CD4-positive, CD25-positive, alpha-beta regulatory T cell (primary cell): ENCODE results near the gene ACOT12. TPM values are rescaled to one million over a fixed set of nuclear protein-coding genes. Genes with fewer than 3 reads are reported as not detected.
"Not testable (repeated sequence)": the region's sequence is repeated elsewhere in the genome, so short reads cannot be mapped to it uniquely, and the experiment has no call there.

Experiments
- ATAC-seq, 2 donors: fragments of 150-1000 bp; cut with Tn5 transposase; one replicate each; pipeline ENCODE4 v1.10.0; 2021; ENCODE audit warnings: low read depth in 2 of 2, moderate number of reproducible peaks in 2 of 2, moderate library complexity in 1 of 2
- DNase-seq, 3 donors: peaks; one replicate each; pipeline versions ENCODE4 v3.0.0 to v3.0.0-alpha.2; 2012 to 2022; ENCODE audit warnings: mixed read lengths in 1 of 3
- H3K27ac ChIP-seq: one replicate; pipeline ENCODE4 v1.7.0; 2013; ENCODE audit warnings: mild to moderate bottlenecking, low read length; ENCODE audit not compliant: insufficient read depth, poor library complexity, severe bottlenecking
- H3K27me3 ChIP-seq: one replicate; pipeline ENCODE4 v1.7.0; 2013; ENCODE audit warnings: low read length; ENCODE audit not compliant: control insufficient read depth, insufficient read depth
- H3K36me3 ChIP-seq: one replicate; pipeline ENCODE4 v1.7.0; 2013; ENCODE audit warnings: mild to moderate bottlenecking, low read length, moderate library complexity; ENCODE audit not compliant: control insufficient read depth, insufficient read depth
- H3K4me1 ChIP-seq: 2 replicates; pipeline ENCODE4 v1.7.0; 2013; ENCODE audit warnings: mild to moderate bottlenecking, low read length; ENCODE audit not compliant: insufficient read depth, control insufficient read depth, poor library complexity, severe bottlenecking
- H3K4me3 ChIP-seq: one replicate; pipeline ENCODE4 v1.7.0; 2013; ENCODE audit warnings: low read depth, mild to moderate bottlenecking, low read length, moderate library complexity
- H3K9me3 ChIP-seq, 2 experiments: 1 replicate in 1 of 2; 2 replicates in 1 of 2; pipeline ENCODE4 v1.7.0; 2013; ENCODE audit warnings: low read length in 2 of 2, mild to moderate bottlenecking in 1 of 2, moderate library complexity in 1 of 2; ENCODE audit not compliant: control insufficient read depth in 2 of 2
- H3K27ac Mint-ChIP-seq, 3 donors: one replicate each; pipeline ENCODE4 v1.8.0; 2020 to 2022; ENCODE audit warnings: mild to moderate bottlenecking in 3 of 3, mixed read lengths in 3 of 3, moderate library complexity in 2 of 3
- H3K27me3 Mint-ChIP-seq: one replicate; pipeline ENCODE4 v1.8.0; 2022; ENCODE audit warnings: mild to moderate bottlenecking, mixed read lengths
- H3K36me3 Mint-ChIP-seq: one replicate; pipeline ENCODE4 v1.8.0; 2020; ENCODE audit warnings: mixed read lengths
- H3K4me1 Mint-ChIP-seq, 4 donors: one replicate each; pipeline ENCODE4 v1.8.0; 2020 to 2022; ENCODE audit warnings: mixed read lengths in 4 of 4, mild to moderate bottlenecking in 1 of 4
- H3K4me3 Mint-ChIP-seq, 4 donors: one replicate each; pipeline ENCODE4 v1.8.0; 2020 to 2022; ENCODE audit warnings: mild to moderate bottlenecking in 4 of 4, mixed read lengths in 4 of 4, moderate library complexity in 3 of 4
- H3K9me3 Mint-ChIP-seq, 7 donors: one replicate each; pipeline ENCODE4 v1.8.0; 2020 to 2022; ENCODE audit warnings: mixed read lengths in 7 of 7, mild to moderate bottlenecking in 3 of 7, moderate library complexity in 2 of 7
- polyA plus RNA-seq, 4 donors: library from polyadenylated mRNA; unstranded; fragments of 300-500 nt; fragmentation: Illumina TruSeq; gene quantifications; one replicate each; pipeline ENCODE4 v1.2.3, GENCODE V29; 2021
- total RNA-seq: library from RNA; stranded (reverse); gene quantifications from one replicate; pipeline ENCODE4 v1.2.3, GENCODE V29; 2022

Gene ACOT12
- total and polyA plus RNA-seq, 5 donors from 2014 or later: not detected

DNA sequence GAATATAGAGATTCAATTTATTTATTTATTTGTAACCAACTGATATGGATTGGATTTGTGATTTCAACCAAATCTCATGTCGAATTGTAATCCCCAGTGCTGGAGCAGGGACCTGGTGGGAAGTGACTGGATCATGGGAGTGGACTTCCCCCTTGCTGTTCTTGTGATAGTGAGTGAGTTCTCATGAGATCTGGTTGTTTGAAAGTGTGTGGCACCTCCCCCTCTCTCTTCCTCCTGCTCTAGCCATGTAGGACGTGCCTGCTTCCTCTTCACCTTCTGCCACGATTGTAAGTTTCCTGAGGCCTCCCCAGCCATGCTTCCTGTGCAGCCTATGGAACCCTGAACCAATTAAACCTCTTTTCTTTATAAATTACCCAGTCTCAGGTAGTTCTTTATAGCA is 55.7 kb downstream of the ACOT12 start:
- not testable (repeated sequence) for H3K4me3 ChIP-seq, H3K27me3 Mint-ChIP-seq, H3K4me1 Mint-ChIP-seq, H3K27me3 ChIP-seq, H3K27ac Mint-ChIP-seq, DNase-seq, H3K27ac ChIP-seq, H3K36me3 ChIP-seq, H3K36me3 Mint-ChIP-seq, H3K9me3 ChIP-seq, ATAC-seq, H3K4me3 Mint-ChIP-seq, H3K4me1 ChIP-seq, H3K9me3 Mint-ChIP-seq

DNA sequence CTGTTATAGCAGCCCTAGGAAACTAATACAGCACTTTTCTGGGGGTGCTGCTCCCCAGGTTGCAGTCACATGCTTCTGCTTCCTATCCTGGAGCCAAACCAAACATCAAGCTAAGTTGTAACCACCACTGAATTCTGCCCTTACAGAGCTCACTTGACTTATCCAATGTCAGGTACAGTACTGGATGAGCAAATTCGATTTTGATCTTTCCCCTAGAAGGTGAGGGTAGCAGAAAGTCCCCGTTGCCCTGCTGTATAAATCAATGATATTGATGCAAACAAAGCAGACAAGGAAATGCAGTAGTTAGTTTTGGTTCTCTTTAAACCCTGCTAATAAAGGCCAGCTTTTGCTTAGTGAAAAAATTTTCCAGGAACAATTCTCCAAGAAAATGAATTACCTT is 56.1 kb downstream of the ACOT12 start:
- no peaks in the 10 kb centered on the region for H3K4me1 Mint-ChIP-seq
- H3K27me3 Mint-ChIP-seq: no peaks in the 10 kb centered on the region
- H3K27me3 ChIP-seq: peaks cover 4% of the 10 kb centered on the region
- no peaks in the 10 kb centered on the region for H3K4me1 ChIP-seq
- no peak overlapping the region for H3K27ac ChIP-seq
- no peaks in the 10 kb centered on the region for H3K36me3 ChIP-seq
- DNase-seq: no peak
- H3K9me3 Mint-ChIP-seq: peaks cover 0 to 4% (median 0%) of the 10 kb centered on the region in 7 donors
- H3K27ac Mint-ChIP-seq: no peak overlapping the region
- H3K9me3 ChIP-seq: no peaks in the 10 kb centered on the region
- H3K4me3 ChIP-seq: no peak overlapping the region
- no peak overlapping the region for H3K4me3 Mint-ChIP-seq
- ATAC-seq: no peak
- no peaks in the 10 kb centered on the region for H3K36me3 Mint-ChIP-seq

- DNase-seq (no peak), ATAC-seq (no peak)
- Mint-ChIP-seq H3K4me1 (no peaks in the 10 kb centered on the region), H3K27me3 (no peaks in the 10 kb centered on the region), H3K36me3 (no peaks in the 10 kb centered on the region), H3K27ac (no peak overlapping the region), H3K9me3 (peaks cover 0 to 3% (median 0%) of the 10 kb centered on the region in 7 donors), H3K4me3 (no peak overlapping the region)
- Histone ChIP-seq H3K27me3 (no peaks in the 10 kb centered on the region), H3K4me3 (no peak overlapping the region), H3K9me3 (no peaks in the 10 kb centered on the region), H3K27ac (no peak overlapping the region), H3K36me3 (no peaks in the 10 kb centered on the region), H3K4me1 (no peaks in the 10 kb centered on the region)
These were observed 57.4 kb downstream of the ACOT12 start for GRCh38 chr5:81336556-81336955.

DNA sequence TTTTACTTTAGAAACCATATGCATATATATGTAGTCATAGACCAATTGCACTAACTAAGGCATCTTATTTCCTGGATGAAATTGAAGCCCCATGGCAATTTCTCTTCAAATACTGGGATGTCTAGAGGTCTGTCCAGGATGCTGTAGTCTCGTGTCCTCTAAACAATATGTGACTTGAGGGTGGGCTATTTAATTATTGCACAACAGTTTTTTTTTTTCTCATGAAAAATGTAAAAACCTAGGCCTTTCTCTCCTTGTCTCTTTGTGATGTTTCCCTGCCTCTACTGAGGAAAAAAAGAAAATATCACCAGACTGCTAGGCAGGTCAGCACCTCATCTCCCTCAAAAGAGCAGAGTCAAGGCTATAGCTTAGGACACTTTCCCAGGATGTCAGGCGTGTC is 58.0 kb downstream of the ACOT12 start:
- H3K27ac Mint-ChIP-seq: no peak overlapping the region
- H3K27ac ChIP-seq: no peak overlapping the region
- H3K9me3 ChIP-seq: no peaks in the 10 kb centered on the region
- H3K36me3 ChIP-seq: no peaks in the 10 kb centered on the region
- H3K27me3 Mint-ChIP-seq: no peaks in the 10 kb centered on the region
- H3K36me3 Mint-ChIP-seq: no peaks in the 10 kb centered on the region
- DNase-seq (no peak), ATAC-seq (no peak)
- H3K27me3 ChIP-seq: no peaks in the 10 kb centered on the region
- H3K4me3 Mint-ChIP-seq: no peak overlapping the region
- H3K4me3 ChIP-seq: no peak overlapping the region
- H3K9me3 Mint-ChIP-seq: peaks cover 0 to 3% (median 0%) of the 10 kb centered on the region in 7 donors
- H3K4me1 Mint-ChIP-seq: no peaks in the 10 kb centered on the region
- no peaks in the 10 kb centered on the region for H3K4me1 ChIP-seq

GRCh38 chr5:81334304-81335061 is 59.5 kb downstream of the ACOT12 start:
- DNase-seq (no peak), ATAC-seq (no peak)
- H3K4me1 Mint-ChIP-seq: no peaks in the 10 kb centered on the region
- no peaks in the 10 kb centered on the region for H3K4me1 ChIP-seq
- H3K27ac ChIP-seq: no peak overlapping the region
- peaks cover 6% of the 10 kb centered on the region for H3K27me3 Mint-ChIP-seq
- peak overlapping the region in 1 of 4 donors; percentile 64 for H3K4me3 Mint-ChIP-seq
- no peak overlapping the region for H3K4me3 ChIP-seq
- H3K36me3 Mint-ChIP-seq: no peaks in the 10 kb centered on the region
- no peaks in the 10 kb centered on the region for H3K9me3 ChIP-seq
- H3K36me3 ChIP-seq: no peaks in the 10 kb centered on the region
- H3K27me3 ChIP-seq: no peaks in the 10 kb centered on the region
- peak overlapping the region in 1 of 3 donors; percentile 32 for H3K27ac Mint-ChIP-seq
- peaks cover 0 to 3% (median 0%) of the 10 kb centered on the region in 7 donors for H3K9me3 Mint-ChIP-seq

DNA sequence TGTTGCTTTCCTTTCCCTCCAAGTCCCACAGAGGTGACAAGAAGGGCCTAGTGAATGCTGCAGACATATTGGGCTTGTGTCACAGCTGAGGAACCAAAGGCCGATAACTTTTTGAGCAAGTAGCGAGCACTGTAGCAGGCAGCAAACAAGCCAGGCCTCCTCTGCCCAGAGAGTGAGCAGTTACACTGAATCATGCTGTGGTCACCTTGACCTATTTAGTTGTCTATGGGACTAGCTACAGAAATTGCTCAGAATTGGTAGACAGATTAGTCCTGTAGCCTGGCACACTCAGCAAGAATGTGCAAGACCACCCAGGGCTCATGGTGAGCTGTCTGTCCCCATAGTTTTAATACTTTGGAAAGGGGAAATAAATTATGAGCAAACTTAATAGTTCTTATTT is 67.4 kb downstream of the ACOT12 start:
- Mint-ChIP-seq H3K4me1 (no peaks in the 10 kb centered on the region), H3K36me3 (no peaks in the 10 kb centered on the region), H3K9me3 (peaks cover 0 to 1% (median 0%) of the 10 kb centered on the region in 7 donors), H3K27ac (no peak overlapping the region), H3K27me3 (peaks cover 36% of the 10 kb centered on the region), H3K4me3 (no peak overlapping the region)
- no peaks in the 10 kb centered on the region for H3K36me3 ChIP-seq
- no peaks in the 10 kb centered on the region for H3K9me3 ChIP-seq
- H3K27ac ChIP-seq: no peak overlapping the region
- ATAC-seq: no peak
- H3K27me3 ChIP-seq: no peaks in the 10 kb centered on the region
- no peak for DNase-seq
- H3K4me1 ChIP-seq: no peaks in the 10 kb centered on the region
- no peak overlapping the region for H3K4me3 ChIP-seq

GRCh38 chr5:81317536-81317935 is 76.4 kb downstream of the ACOT12 start:
- Histone ChIP-seq H3K27me3 (no peaks in the 10 kb centered on the region), H3K4me1 (no peaks in the 10 kb centered on the region), H3K27ac (no peak overlapping the region), H3K36me3 (peaks cover 8% of the 10 kb centered on the region), H3K4me3 (no peak overlapping the region), H3K9me3 (no peaks in the 10 kb centered on the region)
- H3K36me3 Mint-ChIP-seq: peaks cover 13% of the 10 kb centered on the region
- H3K27ac Mint-ChIP-seq: no peak overlapping the region
- H3K27me3 Mint-ChIP-seq: peaks cover 4% of the 10 kb centered on the region
- ATAC-seq: no peak
- peaks cover 0 to 2% (median 0%) of the 10 kb centered on the region in 7 donors for H3K9me3 Mint-ChIP-seq
- H3K4me3 Mint-ChIP-seq: no peak overlapping the region
- DNase-seq: no peak
- H3K4me1 Mint-ChIP-seq: peaks cover 0 to 4% (median 2%) of the 10 kb centered on the region in 4 donors

GRCh38 chr5:81316571-81316970 is 77.4 kb downstream of the ACOT12 start:
- peaks cover 0 to 2% (median 0%) of the 10 kb centered on the region in 7 donors for H3K9me3 Mint-ChIP-seq
- peaks cover 18% of the 10 kb centered on the region for H3K36me3 ChIP-seq
- ATAC-seq: no peak
- H3K27ac ChIP-seq: no peak overlapping the region
- no peaks in the 10 kb centered on the region for H3K27me3 Mint-ChIP-seq
- peaks cover 19% of the 10 kb centered on the region for H3K36me3 Mint-ChIP-seq
- no peak overlapping the region for H3K4me3 ChIP-seq
- H3K4me1 Mint-ChIP-seq: peaks cover 0 to 4% (median 2%) of the 10 kb centered on the region in 4 donors
- DNase-seq: no peak
- no peaks in the 10 kb centered on the region for H3K27me3 ChIP-seq
- H3K4me1 ChIP-seq: no peaks in the 10 kb centered on the region
- H3K9me3 ChIP-seq: no peaks in the 10 kb centered on the region
- no peak overlapping the region for H3K27ac Mint-ChIP-seq
- no peak overlapping the region for H3K4me3 Mint-ChIP-seq
